Psoas muscle (tissue), 8 donors: ENCODE data around the gene ZDHHC3. TPM values are rescaled to one million over a fixed set of nuclear protein-coding genes. Genes with fewer than 3 reads are reported as not detected.

ENCODE experiments used
- ATAC-seq, 4 donors: fragments of 200-7000 bp; cut with Tn5 transposase; one replicate each; pipeline ENCODE4 v1.9.1; 2020; ENCODE audit warnings: moderate library complexity in 3 of 4, mild to moderate bottlenecking in 2 of 4
- DNase-seq, 2 donors: peaks; one replicate each; pipeline ENCODE4 v3.0.0-alpha.2; 2020
- H3K27ac ChIP-seq: fragments of 200-600 bp; one replicate; pipeline ENCODE4 v1.8.0; 2022
- H3K27me3 ChIP-seq, 3 donors: fragments of 200-600 bp in 1 of 3; one replicate each; pipeline versions ENCODE4 v1.6.1 to v1.8.0; 2013 to 2022; ENCODE audit warnings: low read length in 2 of 3, mild to moderate bottlenecking in 2 of 3, moderate library complexity in 1 of 3; ENCODE audit not compliant: insufficient read depth in 3 of 3
- H3K36me3 ChIP-seq, 2 donors: fragments of 200-600 bp in 1 of 2; one replicate each; pipeline versions ENCODE4 v1.6.1 to v1.8.0; 2013 to 2022; ENCODE audit warnings: low read depth in 1 of 2, mild to moderate bottlenecking in 1 of 2, moderate library complexity in 1 of 2; ENCODE audit not compliant: insufficient read depth in 1 of 2
- H3K4me1 ChIP-seq: fragments of 200-600 bp; one replicate; pipeline ENCODE4 v1.8.0; 2022
- H3K4me3 ChIP-seq: fragments of 200-600 bp; one replicate; pipeline ENCODE4 v1.8.0; 2022; ENCODE audit warnings: mild to moderate bottlenecking
- H3K9me3 ChIP-seq: fragments of 200-600 bp; one replicate; pipeline ENCODE4 v1.8.0; 2022
- WGBS, 3 donors: extraction: QIAGEN DNeasy Blood & Tissue Kit; methylation state at CpG; one replicate each; pipeline versions ENCODE4 v1.1.6 to v1.1.7; 2013; 5-methylcytosine and 5-hydroxymethylcytosine counted together
- intact Hi-C, 2 donors: fragments of 100-400 bp; cut with DNase I; formaldehyde crosslinking; loops; one replicate each; pipeline versions ENCODE4 v1.11.0 to v1.14.2; 2022
- polyA plus RNA-seq, 3 donors: library from polyadenylated mRNA; stranded (reverse); fragments of 200-250 nt; gene quantifications; one replicate each; pipeline ENCODE4 v1.2.3, GENCODE V29; 2013
- total RNA-seq, 4 donors: library from RNA; stranded (reverse); fragmentation: NEBNext Ultra II Directional in 2 of 4; extraction: Animal tissue kit (Norgen Biotek cat#: 25700) in 2 of 4; gene quantifications; one replicate each; pipeline versions ENCODE4 v1.2.1 to v1.2.4, GENCODE V29; 2021 to 2023
- TF ChIP-seq, protein P1 (sequence below): fragments of 200-600 bp; IDR thresholded peaks from one replicate; pipeline ENCODE4 v1.8.0; 2022; ENCODE audit warnings: antibody characterized with exemption
- donor health status: healthy with polysubstance abuse.
- donor health status: DM: no; HTN: no; CAD: no; lungs with moderate emphysema.
- donor health status: Bipolar disorder and iron deficiency.
- donor health status: healthy.
- donor health status: DM: yes; HTN: yes; CAD: no.
- donor health status: DM: no; HTN: no; CAD: no.
- donor health status: DM: no; HTN: no; CAD: no.
- donor health status: DM: yes; HTN: yes; CAD: no.

Gene ZDHHC3
- total and polyA plus RNA-seq, 7 donors = 22.2 to 58.3 (median 40.8) TPM

GRCh38 chr3:44995142-44995770, 19.3 kb upstream of the ZDHHC3 start:
- H3K4me1 ChIP-seq = peaks cover 15% of the 10 kb centered on the region
- H3K27ac ChIP-seq = no peak overlapping the region
- 82 to 83% (median 82%) methylated on average over 8 of the region's 8 CpGs for WGBS, 3 donors
- H3K4me3 ChIP-seq = no peak overlapping the region
- TF ChIP-seq, protein P1, sequence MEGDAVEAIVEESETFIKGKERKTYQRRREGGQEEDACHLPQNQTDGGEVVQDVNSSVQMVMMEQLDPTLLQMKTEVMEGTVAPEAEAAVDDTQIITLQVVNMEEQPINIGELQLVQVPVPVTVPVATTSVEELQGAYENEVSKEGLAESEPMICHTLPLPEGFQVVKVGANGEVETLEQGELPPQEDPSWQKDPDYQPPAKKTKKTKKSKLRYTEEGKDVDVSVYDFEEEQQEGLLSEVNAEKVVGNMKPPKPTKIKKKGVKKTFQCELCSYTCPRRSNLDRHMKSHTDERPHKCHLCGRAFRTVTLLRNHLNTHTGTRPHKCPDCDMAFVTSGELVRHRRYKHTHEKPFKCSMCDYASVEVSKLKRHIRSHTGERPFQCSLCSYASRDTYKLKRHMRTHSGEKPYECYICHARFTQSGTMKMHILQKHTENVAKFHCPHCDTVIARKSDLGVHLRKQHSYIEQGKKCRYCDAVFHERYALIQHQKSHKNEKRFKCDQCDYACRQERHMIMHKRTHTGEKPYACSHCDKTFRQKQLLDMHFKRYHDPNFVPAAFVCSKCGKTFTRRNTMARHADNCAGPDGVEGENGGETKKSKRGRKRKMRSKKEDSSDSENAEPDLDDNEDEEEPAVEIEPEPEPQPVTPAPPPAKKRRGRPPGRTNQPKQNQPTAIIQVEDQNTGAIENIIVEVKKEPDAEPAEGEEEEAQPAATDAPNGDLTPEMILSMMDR = no peak
- peak in 1 of 2 donors; percentile 25 for DNase-seq
- intact Hi-C loops = no loop called here
- ATAC-seq = peak in 1 of 4 donors; percentile 33
- H3K36me3 ChIP-seq = peaks cover 4 to 70% of the 10 kb centered on the region in 2 donors
- no peaks in the 10 kb centered on the region for H3K27me3 ChIP-seq
- no peaks in the 10 kb centered on the region for H3K9me3 ChIP-seq

GRCh38 chr3:44993471-44994205, 17.7 kb upstream of the ZDHHC3 start:
- DNase-seq = no peak
- peak overlapping the region; percentile 58 for H3K27ac ChIP-seq
- peaks cover 23% of the 10 kb centered on the region for H3K4me1 ChIP-seq
- peaks cover 4 to 66% of the 10 kb centered on the region in 2 donors for H3K36me3 ChIP-seq
- peak; percentile 30 to 65 (median 56) for ATAC-seq
- TF ChIP-seq, protein P1 = no peak
- intact Hi-C loops = no loop called here
- H3K9me3 ChIP-seq = no peaks in the 10 kb centered on the region
- H3K4me3 ChIP-seq = no peak overlapping the region
- no peaks in the 10 kb centered on the region for H3K27me3 ChIP-seq

GRCh38 chr3:44992555-44993470, 16.8 kb upstream of the ZDHHC3 start:
- intact Hi-C loops = no loop called here
- WGBS, 3 donors = 72 to 82% (median 75%) methylated on average over 7 of the region's 7 CpGs
- ATAC-seq (peak in 3 of 4 donors; percentile 3 to 13 (median 8)), DNase-seq (no peak)
- H3K9me3 ChIP-seq = no peaks in the 10 kb centered on the region
- no peak overlapping the region for H3K4me3 ChIP-seq
- TF ChIP-seq, protein P1 = peak; percentile 47
- peaks cover 4 to 58% of the 10 kb centered on the region in 2 donors for H3K36me3 ChIP-seq
- H3K27ac ChIP-seq = peak overlapping the region; percentile 58
- peaks cover 23% of the 10 kb centered on the region for H3K4me1 ChIP-seq
- no peaks in the 10 kb centered on the region for H3K27me3 ChIP-seq

DNA sequence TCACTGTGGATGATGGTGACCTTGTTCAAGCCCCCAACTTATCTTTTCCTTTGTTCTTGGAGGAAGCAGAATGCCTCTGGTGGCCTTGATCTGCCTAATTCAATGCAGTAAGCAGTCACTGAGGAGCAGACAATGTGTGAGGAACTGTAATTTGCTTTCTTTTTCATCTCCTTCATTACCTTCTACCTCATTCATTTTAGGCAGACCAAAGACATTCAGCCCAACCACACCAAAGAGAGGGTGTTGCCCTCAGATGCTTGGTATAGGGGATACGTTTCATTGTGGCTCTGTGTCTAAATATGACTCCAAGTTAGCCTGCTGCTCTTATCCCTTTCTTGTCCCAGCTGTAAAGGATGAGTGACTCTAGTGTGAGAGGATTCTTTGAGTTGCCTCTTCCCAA, 15.4 kb upstream of the ZDHHC3 start:
- DNase-seq (no peak), ATAC-seq (no peak)
- TF ChIP-seq, protein P1 = no peak
- Histone ChIP-seq H3K36me3 (peaks cover 4 to 43% of the 10 kb centered on the region in 2 donors), H3K27me3 (no peaks in the 10 kb centered on the region), H3K27ac (no peak overlapping the region), H3K9me3 (no peaks in the 10 kb centered on the region), H3K4me1 (peaks cover 23% of the 10 kb centered on the region), H3K4me3 (no peak overlapping the region)
- WGBS, 3 donors = 71 to 88% (median 73%) methylated on average over 1 of the region's 1 CpG
- intact Hi-C loops = no loop called here
